ENCODE measurements around the gene VSIR.

VSIR gene

DNA sequence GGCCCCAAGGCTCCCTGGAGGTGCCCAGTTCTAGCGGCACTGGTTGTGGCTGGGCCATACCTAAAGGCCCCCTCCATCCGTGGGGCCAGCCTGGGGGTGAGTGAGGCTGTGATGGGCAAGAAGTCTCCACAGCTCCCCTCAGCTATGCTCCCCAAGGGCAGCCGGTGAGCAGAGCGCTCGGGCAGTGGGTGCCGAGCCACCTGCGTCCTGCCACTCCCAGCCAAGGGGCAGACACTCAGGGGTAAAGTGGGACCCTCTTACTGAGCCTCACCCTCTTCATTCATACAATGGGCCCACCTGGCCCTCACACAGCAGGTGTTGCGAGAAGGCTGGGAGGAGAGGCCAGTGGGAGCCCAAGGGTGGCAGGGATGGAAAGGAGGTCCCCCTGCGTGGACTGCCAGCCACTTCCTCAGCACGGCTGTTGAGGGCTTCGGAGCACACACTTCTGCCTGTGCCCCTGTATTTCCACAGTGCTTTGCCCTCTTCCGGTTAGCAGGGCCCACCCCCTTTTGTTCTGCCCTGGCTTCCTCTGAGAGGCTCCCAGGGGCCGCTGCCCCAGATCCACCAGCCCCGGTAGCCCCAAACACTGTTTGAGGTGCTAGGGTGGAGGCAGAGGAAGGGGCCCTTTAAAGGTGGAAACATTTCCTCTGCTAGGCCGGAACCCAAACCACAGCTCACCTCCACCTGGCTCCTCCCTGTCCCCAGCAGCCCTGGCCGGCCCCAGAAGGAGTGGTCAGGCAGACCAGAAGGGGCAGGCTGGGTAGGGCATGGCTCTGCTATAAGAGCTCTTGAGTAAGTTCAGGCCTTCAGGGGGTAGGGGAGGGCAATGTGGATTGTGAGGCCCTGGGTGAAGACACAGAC lies 37.4 kb downstream of the VSIR start:
- TF ChIP-seq, protein P1, sequence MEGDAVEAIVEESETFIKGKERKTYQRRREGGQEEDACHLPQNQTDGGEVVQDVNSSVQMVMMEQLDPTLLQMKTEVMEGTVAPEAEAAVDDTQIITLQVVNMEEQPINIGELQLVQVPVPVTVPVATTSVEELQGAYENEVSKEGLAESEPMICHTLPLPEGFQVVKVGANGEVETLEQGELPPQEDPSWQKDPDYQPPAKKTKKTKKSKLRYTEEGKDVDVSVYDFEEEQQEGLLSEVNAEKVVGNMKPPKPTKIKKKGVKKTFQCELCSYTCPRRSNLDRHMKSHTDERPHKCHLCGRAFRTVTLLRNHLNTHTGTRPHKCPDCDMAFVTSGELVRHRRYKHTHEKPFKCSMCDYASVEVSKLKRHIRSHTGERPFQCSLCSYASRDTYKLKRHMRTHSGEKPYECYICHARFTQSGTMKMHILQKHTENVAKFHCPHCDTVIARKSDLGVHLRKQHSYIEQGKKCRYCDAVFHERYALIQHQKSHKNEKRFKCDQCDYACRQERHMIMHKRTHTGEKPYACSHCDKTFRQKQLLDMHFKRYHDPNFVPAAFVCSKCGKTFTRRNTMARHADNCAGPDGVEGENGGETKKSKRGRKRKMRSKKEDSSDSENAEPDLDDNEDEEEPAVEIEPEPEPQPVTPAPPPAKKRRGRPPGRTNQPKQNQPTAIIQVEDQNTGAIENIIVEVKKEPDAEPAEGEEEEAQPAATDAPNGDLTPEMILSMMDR (conservative IDR thresholded peaks at IDR 0.05; ENCODE audit: low read depth, low read length), result no peak
- H3K4me3 ChIP-seq (ENCODE audit: low read length), result no peak overlapping the region
- no peak for DNase-seq (ENCODE audit: low read depth)

DNA sequence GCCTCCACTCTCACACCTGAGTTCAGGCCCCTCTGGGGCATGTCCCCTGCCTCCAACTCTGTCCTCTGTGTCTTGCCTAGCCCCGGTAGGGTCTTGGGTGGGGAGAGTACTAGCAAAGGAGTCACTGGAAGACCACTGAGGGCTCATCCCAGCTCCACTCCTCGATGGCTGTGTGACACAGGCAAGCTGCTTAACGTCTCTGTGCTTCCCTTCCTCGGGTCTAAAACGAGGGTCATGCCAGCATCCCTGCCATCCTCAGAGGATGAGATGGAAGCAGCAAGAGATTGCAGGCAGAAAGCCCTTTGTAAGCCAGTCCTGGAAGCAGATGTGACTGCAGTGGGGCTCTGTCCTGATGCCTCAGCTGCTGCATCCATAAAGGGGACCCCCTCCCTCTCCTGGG lies 38.5 kb downstream of the VSIR start:
- no peak for DNase-seq (ENCODE audit: low read depth)
- TF ChIP-seq, protein P1 (conservative IDR thresholded peaks at IDR 0.05; ENCODE audit: low read depth, low read length), result no peak

DNA sequence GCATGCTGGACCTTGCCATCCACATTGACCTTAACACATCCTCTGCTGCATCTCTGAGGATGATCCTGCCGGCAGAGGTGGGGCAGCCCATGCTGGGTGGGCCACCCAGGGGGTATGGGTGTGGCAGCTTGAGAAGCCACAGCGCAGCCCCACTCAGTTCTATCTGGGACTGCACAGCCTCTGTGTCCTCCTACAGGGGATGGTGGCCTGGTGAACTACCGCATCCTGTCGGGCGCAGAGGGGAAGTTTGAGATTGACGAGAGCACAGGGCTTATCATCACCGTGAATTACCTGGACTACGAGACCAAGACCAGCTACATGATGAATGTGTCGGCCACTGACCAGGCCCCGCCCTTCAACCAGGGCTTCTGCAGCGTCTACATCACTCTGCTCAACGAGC lies 41.5 kb downstream of the VSIR start:
- TF ChIP-seq, protein P1 (conservative IDR thresholded peaks at IDR 0.05; ENCODE audit: low read depth, low read length), result no peak

More for the DNA sequence above, 38.5 kb downstream of the VSIR start:
- H3K4me3 ChIP-seq (ENCODE audit: low read length), result no peak overlapping the region

DNA sequence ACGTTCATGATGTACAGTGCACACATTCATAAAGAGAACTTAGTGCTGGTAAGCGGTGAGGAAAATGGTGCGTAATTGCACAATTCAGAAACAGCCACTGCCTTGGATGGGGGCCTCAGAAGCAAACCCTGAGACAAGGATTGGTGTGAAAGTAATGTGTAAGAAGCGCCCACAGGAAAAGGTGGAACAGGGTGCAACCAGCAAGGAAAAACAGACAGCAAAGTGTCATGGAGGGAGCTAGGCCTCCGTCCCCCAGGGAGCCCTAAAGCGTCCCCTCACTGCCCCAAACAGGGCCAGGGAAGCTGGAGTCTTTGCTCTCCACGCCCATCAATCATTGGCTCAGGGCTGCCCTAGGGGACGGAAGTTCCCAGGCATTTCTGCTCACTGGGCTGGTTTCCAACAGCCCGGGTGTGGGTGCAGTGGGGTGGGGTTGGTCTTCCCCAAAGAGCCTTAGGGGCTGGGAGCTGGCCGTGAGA lies 44.1 kb downstream of the VSIR start:
- no peak overlapping the region for H3K4me3 ChIP-seq (ENCODE audit: low read length)
- TF ChIP-seq, protein P1 (conservative IDR thresholded peaks at IDR 0.05; ENCODE audit: low read depth, low read length), result no peak
- DNase-seq (ENCODE audit: low read depth), result no peak

More for the DNA sequence above, 41.5 kb downstream of the VSIR start:
- no peak for DNase-seq (ENCODE audit: low read depth)
- H3K4me3 ChIP-seq (ENCODE audit: low read length), result no peak overlapping the region

DNA sequence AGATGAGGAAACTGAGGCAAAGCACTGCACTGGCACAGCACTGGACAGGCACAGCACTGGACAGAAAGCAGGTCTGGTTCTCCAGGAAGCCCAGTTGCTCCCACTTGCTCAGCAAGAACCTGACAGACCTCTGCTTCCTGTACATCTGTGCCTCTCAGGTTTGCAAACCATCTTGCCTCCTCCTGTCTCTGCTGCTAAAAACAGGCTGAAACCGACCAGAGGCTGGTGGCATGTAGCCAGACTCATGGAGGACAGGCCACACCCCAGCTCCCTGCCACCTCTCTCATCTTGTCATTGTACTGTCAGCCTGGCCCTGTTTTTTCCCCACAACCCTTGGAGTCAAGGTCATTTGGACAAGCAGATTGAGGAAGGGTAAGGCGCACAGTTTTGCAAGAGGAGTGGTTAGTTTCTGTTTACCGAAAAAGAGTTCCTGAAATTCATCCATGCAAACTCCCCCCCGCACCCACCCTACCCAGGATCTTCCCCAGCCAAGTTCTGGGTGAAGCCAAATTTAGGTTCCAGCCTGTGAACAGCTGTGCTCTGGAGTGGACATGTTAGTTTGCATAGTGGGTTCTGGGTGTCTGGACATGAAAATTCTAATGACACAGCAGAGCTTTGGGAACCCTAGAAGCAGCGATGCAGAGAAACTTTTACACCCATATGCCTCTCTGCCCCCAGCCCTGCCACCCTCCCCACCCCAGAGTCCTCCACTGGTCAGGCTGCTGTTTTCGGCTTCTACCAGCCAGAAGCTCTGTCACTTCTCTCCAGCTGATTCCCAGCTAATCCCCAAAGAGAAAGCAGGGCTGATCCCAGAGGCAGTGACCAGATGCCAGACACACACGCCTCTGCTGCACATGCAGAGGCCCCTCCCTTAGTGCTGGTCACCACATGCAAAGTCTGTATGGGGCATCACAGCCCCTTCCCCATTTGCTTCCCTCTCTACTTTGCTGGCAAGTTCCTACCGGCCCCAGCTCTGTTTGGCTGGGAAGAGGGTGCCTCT lies 45.3 kb downstream of the VSIR start:
- TF ChIP-seq, protein P1 (conservative IDR thresholded peaks at IDR 0.05; ENCODE audit: low read depth, low read length), result no peak
- DNase-seq (ENCODE audit: low read depth), result no peak
- no peak overlapping the region for H3K4me3 ChIP-seq (ENCODE audit: low read length)

DNA sequence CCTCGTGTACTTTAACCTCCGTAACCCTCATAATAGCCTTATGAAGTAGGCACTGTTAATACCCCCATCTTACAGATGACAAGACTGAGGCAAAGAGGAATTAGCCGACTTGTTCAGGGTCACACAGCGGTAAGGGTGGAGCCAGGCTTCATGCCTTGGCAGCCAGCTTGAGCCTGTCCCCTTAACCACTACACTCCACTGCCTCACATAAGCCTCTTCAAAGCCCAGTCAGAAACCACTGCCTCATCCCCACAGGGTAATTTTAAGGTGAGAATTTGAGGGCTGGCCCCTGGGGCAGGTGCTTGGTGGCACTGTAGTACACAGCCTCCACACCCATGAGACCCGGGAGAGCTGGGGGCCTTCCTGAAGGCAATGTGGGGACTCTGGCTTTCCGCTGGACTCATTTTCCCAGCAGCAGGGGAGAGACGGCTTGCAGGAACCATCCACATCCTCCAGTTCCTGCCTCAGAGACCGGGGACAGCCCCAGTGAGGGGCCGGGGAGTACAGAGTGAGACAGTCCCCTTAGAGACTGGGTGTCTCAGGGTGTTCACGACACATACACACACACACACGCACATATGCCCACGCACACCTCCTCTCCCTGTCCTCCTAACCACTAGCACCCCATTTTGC lies 46.1 kb downstream of the VSIR start:
- no peak overlapping the region for H3K4me3 ChIP-seq (ENCODE audit: low read length)

More for the DNA sequence above, 46.1 kb downstream of the VSIR start:
- TF ChIP-seq, protein P1 (conservative IDR thresholded peaks at IDR 0.05; ENCODE audit: low read depth, low read length), result no peak
- DNase-seq (ENCODE audit: low read depth), result no peak
